HG02938 (cell line): ENCODE results near the gene ASPHD1.
"Not testable (repeated sequence)": the region's sequence is repeated elsewhere in the genome, so short reads cannot be mapped to it uniquely, and the experiment has no call there.

Experiments
- ATAC-seq: cut with Tn5 transposase; IDR thresholded peaks from one replicate; pipeline ENCODE4 v1.9.1; 2021; ENCODE audit warnings: mild to moderate bottlenecking, moderate library complexity; ENCODE audit not compliant: unreplicated experiment

The ASPHD1 gene, protein sequence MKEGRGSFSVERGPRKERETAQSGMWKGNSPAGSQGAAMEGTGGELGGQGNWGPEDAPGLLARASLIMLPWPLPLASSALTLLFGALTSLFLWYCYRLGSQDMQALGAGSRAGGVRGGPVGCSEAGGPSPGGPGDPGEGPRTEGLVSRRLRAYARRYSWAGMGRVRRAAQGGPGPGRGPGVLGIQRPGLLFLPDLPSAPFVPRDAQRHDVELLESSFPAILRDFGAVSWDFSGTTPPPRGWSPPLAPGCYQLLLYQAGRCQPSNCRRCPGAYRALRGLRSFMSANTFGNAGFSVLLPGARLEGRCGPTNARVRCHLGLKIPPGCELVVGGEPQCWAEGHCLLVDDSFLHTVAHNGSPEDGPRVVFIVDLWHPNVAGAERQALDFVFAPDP

DNA sequence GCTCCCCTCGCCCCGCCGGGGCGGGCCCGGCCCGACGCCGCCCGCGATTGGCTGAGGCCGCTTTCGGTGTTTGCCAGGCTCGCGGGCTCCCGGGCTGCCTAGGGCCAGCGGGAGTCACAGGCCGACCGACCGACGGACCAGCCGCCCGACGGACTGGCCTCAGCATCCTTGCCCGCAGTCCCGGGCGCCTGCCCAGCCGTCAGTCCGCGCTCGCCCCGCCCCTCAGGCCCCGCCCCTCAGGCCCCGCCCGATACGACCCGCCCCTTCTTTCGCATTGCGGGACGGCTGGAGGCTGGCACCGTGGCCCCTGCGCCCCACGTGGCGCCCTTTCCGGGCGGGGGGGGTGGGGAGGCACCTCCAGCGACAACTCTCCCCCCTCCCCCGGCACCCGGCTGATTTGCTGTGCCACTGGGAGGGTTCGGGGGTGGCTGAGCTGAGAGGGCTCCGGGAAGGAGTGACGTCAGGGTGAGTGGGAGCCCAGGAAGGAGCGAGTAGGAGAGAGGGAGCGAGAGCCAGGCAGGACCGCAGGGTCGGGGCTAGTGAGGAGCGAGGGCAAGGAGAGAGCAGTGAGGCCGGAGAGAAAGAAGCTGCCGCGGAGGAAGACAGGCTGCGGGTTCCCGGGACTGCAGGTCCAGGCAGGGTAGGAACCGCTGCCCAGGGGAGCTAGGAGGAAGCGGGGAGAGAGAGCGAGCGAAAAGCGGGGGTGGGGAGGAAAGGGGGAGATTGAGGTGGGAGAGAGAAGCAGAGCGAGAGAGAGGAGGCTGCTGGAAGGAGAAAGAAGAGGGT is at the start of gene ASPHD1:
TSS of gene ASPHD1 (plus strand) at position 387 of the 786 bp plus-strand sequence. CDS start 484 bp downstream, outside the sequence.
- no peak for ATAC-seq

DNA sequence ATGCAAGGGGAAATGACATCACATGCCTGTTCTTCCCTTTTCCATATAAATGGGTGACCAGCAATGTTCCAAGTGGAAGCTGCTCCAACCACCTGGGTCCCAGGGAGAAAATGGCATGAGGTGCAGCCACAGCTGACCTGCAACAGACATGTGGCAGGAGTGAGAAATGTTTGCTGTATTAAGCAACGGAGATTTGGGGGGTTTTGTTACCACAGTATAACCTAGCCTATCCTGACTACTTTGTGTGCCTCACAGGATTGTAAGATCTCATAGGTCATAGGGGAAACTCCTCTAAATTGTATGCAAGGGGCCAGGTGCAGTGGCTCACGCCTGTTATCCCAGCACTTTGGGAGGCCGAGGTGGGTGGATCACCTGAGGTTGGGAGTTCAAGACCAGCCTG is 49.3 kb upstream of the ASPHD1 start:
- ATAC-seq: no peak

- ATAC-seq: no peak
Measured at GRCh38 chr16:29852654-29853053, 47.6 kb upstream of the ASPHD1 start.

DNA sequence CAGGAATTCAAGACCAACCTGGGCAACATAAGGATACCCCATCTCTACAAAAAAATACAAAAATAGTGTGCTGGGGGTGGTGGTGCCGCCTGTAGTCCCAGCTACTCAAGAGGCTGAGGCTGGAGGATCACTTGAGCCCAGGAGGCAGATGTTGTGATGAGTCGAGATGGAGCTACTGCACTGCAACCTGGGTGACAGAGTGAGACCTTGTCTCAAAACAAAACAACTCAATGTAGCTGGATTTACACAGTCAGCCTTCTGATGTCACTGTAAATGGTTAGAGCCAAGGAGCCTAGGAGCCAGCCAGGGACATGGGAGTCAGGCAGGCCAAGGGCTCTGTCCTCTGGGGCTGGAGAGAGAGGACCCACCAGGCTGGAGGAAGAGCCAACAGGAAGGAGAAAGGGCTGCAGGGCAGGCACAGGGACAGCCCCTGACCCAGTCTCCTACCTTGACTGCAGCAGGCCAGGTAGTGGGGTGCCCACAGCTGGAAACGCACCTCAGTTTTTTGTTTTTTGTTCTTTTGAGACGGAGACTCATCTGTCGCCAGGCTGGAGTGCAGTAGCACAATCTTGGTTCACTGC is 45.7 kb upstream of the ASPHD1 start:
- ATAC-seq: no peak

GRCh38 chr16:29857133-29857760 is 43.0 kb upstream of the ASPHD1 start:
- no peak for ATAC-seq

- ATAC-seq: no peak
Measured at GRCh38 chr16:29858149-29858849, 42.0 kb upstream of the ASPHD1 start.

DNA sequence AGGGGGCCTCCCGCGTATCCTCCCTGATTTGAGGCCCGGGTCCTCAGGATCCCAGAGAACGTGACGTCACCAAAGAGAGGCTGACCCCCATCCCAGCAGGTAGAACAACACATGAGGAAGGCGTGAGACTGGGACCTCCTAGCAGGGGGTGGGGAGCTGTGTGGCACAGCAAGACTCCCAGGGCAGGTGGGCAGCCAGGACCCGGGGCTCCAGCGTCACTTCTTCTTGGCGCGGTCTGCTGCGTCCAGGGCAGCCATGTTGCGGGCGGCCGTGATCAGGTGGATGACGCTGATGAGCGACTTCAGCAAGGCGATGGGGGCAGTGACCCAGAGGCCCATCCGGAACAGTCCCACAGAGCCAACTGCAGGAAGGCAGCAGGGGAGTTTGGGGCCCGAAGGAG is 41.3 kb upstream of the ASPHD1 start:
- no peak for ATAC-seq

DNA sequence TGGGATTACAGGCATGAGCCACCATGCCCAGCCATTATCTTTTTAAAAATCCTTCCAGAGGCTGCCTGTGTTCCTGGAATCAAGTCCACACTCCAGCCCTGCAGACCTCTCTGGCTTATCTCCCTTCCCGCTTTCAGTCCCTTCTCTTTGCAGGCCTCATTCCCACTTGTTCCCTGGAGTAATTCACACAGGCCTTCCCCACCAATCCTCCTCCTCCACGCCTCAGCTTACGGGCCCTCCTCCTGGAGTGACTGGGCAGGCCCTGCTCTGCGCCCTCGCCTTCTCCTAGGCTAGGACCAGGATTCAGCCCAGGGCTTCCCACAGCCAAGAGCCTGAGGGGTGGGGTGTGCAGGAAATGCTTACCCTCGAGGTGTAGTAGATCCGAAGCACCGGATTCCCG is 40.1 kb upstream of the ASPHD1 start:
- ATAC-seq: no peak

GRCh38 chr16:29862383-29862883 is 37.9 kb upstream of the ASPHD1 start:
- ATAC-seq: no peak

GRCh38 chr16:29862884-29863668 is 37.2 kb upstream of the ASPHD1 start, which contains the start of gene CDIPT:
CDIPT (minus strand) TSS chr16:29863226; CDS start chr16:29862857, 369 bp downstream.
- ATAC-seq: peak; percentile 86

DNA sequence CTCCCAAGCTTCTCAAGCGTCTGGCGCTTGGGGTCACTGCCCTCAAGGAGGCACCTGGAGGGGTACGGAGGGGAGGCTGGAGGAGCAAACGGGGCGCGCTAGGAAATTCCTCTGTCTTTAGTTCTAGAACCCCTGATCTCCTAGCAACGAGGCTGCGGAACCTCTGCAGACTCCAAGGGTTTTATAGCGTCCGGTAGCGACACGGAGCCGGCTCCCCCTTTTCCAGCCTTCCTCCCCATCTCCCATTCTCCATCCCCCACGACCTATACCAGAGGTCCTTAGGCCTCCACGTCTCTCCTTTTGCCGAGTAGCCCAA is 36.7 kb upstream of the ASPHD1 start:
- no peak for ATAC-seq

DNA sequence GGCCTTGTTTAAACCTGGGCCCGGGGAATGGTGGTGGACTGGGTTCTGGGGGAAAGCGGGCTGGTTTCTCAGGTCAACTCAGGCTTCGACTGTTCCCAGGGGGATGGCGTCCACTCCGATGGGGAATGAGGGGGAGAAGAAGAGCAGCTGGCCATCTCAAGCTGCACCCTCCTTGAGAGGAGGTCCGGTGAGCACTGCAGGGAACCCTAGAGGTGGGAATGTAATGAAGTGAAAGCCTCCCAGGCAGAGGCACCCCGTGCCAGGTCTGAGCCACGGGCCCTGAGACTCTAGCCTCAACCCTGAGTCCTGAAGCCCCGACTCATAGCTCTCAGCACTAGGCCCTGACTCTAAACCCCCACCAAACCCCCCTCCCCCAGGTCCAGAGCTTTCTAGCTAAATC is 36.1 kb upstream of the ASPHD1 start:
- ATAC-seq: no peak

DNA sequence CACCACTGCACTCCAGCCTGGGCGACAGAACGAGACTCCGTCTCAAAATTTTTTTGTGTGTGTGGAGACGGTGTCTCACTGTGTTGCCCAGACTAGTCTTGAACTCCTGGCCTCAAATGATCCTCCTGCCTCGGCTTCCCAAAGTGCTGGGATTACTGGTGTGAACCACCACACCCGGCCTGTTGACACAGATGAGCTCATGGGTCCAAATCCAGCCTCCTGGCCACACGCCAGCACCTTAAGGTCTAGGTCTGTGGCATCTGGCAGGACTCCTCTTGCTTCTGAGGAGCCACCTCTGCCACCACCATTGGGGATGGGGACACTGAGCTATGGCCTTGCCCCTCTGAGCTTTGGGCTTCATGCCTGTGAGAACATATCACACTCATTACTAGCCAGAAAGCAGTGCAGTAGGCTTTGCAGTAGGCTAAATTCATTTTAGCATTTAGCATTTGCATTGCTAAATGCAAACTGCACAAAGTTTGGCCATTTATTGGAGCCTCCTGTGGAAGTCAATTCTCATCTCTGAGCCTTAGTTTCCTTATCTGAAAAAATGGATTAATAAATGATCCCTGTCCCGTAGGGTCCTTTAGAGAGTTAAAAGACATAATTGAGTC is 31.8 kb upstream of the ASPHD1 start:
- ATAC-seq: no peak

- ATAC-seq: not testable (repeated sequence)
Measured at GRCh38 chr16:29869067-29869466, 31.2 kb upstream of the ASPHD1 start.

- no peak for ATAC-seq
Measured at GRCh38 chr16:29871822-29872546, 28.3 kb upstream of the ASPHD1 start.

DNA sequence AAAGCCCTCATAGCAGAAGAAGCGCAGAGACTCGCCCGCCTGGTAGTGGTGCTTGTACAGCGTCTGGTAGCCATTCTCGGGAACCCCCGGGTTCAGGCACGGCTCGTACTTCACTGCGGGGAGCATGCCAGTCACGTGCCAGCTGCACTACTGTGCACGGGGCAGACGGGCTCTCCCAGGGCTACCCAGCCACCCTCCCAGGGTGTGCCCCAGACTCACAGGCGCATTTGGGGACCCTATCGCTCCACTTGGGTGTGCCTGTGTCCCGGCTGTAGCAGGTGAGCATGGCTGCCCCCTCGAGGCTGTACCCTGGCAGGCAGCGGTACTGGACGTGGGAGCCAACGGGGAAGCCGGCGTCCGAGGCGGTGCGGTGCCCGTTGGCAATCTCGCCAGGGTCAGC is 27.0 kb upstream of the ASPHD1 start:
- no peak for ATAC-seq

DNA sequence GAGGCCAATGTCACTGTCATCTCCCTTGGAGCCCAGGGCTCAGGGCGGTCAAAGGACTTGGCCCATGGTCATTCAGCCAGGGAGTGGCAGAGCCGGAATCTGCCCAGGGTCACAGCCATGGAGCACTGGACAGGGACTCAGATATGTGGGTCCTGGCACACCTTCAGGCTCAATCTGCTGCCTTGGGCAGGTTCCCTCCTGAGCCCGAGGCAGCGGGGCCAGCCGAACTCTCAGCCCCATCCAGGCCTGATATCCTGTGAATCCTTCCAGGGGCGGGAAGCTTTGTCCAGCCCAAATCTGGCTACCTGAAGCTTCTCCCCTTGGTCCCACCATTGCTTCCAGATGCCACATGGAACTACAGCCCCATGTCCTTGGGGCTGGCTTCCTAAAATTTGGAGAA is 25.1 kb upstream of the ASPHD1 start:
- ATAC-seq: no peak

GRCh38 chr16:29876217-29876593 is 24.1 kb upstream of the ASPHD1 start:
- ATAC-seq: no peak
